Effector memory CD4-positive, alpha-beta T cell (primary cell): ENCODE measurements around the gene NYNRIN.

ENCODE experiments used
- DNase-seq, 3 donors: peaks; one replicate each; pipeline ENCODE4 v3.0.0-alpha.2; 2020
- H3K27ac ChIP-seq: 2 replicates; pipeline ENCODE4 v1.7.0; 2013; ENCODE audit warnings: mild to moderate bottlenecking, low read length, moderate library complexity; ENCODE audit not compliant: insufficient read depth, poor library complexity, severe bottlenecking
- H3K27me3 ChIP-seq: replicated peaks from 2 replicates; pipeline ENCODE4 v1.7.0; 2013; ENCODE audit warnings: mild to moderate bottlenecking, low read length; ENCODE audit not compliant: insufficient read depth, control insufficient read depth, poor library complexity, severe bottlenecking
- H3K36me3 ChIP-seq: 2 replicates; pipeline ENCODE4 v1.7.0; 2013; ENCODE audit warnings: mild to moderate bottlenecking, low read length, moderate library complexity; ENCODE audit not compliant: control insufficient read depth, insufficient read depth
- H3K4me1 ChIP-seq: 2 replicates; pipeline ENCODE4 v1.7.0; 2013; ENCODE audit warnings: low read length, mild to moderate bottlenecking; ENCODE audit not compliant: control insufficient read depth, insufficient read depth, poor library complexity, severe bottlenecking
- H3K4me3 ChIP-seq: 2 replicates; pipeline ENCODE4 v1.7.0; 2013; ENCODE audit warnings: low read length, low read depth, mild to moderate bottlenecking; ENCODE audit not compliant: insufficient read depth, poor library complexity, severe bottlenecking
- H3K9me3 ChIP-seq: 2 replicates; pipeline ENCODE4 v1.7.0; 2013; ENCODE audit warnings: mild to moderate bottlenecking, low read length, moderate library complexity; ENCODE audit not compliant: control insufficient read depth

Gene NYNRIN

DNA sequence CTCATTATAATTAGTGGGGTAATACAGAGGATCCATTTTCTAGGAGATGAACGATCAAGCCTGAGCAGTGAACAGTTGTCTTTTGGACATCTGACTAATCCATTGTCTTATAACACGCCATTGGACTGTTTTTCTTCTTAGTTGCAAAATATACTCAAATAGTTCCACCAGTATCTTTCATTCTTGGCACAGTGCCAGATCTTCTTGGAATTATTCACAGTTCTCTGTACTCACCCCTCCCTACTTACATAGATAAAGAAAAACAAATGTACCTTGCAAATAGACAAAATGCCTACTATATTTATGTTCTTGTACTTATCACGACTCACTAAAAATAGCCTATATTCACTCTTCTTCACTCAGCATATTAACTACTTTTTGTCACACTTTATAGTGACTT, 26.9 kb downstream of the NYNRIN start:
- peaks cover 50% of the 10 kb centered on the region for H3K4me1 ChIP-seq
- no peaks in the 10 kb centered on the region for H3K36me3 ChIP-seq
- H3K4me3 ChIP-seq: no peak overlapping the region
- no peaks in the 10 kb centered on the region for H3K27me3 ChIP-seq
- H3K9me3 ChIP-seq: no peaks in the 10 kb centered on the region
- no peak for DNase-seq
- H3K27ac ChIP-seq: no peak overlapping the region

DNA sequence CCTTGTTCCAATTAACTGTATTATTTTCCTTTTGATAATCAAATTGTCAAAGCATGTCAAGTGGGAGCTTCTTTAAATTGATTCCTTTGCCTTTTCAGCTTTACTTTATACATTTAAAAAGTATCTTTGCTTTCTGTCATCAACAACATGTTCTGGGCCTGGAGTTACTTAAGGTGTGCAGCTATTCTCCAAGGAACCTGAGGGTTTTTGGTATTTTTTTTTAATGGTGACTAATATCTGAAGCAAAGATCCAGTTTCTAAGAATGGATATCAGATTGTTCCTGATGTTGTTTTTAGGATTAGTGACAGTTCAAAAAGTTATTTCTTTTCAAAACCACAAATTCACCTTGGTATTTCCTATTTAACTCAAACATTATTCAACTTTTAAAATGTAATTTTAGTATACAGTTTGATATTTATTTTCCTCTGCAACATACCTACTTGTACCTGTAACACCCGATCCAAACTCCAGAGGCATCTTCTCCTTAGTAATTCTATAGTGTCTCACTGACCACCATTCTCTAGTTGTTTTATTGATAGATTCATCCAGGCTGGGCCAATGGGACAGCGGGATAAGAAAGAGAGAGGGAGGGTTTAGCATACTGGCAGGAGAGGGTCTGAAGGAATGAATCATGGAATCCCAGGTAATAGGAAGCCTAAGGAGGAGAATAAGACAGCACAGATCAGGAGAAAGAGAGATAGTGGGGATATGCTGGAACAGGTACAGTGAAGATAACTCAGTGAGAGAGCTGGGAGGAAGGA, 27.5 kb downstream of the NYNRIN start:
- H3K4me1 ChIP-seq: peaks cover 57% of the 10 kb centered on the region

DNA sequence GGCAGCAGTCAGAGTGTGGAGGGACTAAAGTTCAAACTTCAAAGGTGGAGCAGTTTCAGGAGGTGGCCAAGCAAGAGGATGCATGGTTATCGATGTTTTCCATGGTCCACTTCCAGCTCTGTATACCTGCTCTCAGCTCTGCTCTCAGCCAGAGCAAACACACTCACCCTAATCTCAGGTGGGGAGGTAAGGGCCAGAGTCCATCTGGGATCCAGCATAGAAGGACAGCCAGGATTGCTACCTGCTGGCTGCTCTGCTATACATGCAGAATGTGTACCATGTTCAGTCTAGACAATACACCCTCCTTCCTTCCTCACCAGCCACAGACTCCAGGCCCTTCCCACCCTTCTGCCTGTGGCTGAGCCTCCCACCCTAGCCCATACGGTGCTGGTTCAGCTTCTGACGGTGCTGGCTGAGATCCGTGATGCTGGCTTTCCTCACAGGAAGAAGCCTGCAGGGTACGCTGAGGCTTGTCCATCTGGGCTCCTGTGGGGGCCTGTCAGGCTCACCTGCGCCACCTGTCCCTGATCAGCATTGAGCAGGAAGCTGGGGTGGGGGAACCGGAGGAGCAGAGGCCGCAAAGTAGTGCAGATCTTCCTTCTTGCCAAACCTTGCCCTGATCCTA, 28.2 kb downstream of the NYNRIN start:
- peak overlapping the region; percentile 12 for H3K27ac ChIP-seq
- H3K9me3 ChIP-seq: no peaks in the 10 kb centered on the region
- peaks cover 6% of the 10 kb centered on the region for H3K36me3 ChIP-seq
- H3K4me3 ChIP-seq: no peak overlapping the region
- peak in 2 of 3 donors; percentile 9 to 13 for DNase-seq
- H3K4me1 ChIP-seq: peaks cover 63% of the 10 kb centered on the region
- H3K27me3 ChIP-seq: no peaks in the 10 kb centered on the region

More for the DNA sequence above, 27.5 kb downstream of the NYNRIN start:
- H3K27ac ChIP-seq: no peak overlapping the region
- H3K27me3 ChIP-seq: no peaks in the 10 kb centered on the region
- H3K4me3 ChIP-seq: no peak overlapping the region
- no peak for DNase-seq
- peaks cover 3% of the 10 kb centered on the region for H3K36me3 ChIP-seq
- no peaks in the 10 kb centered on the region for H3K9me3 ChIP-seq

DNA sequence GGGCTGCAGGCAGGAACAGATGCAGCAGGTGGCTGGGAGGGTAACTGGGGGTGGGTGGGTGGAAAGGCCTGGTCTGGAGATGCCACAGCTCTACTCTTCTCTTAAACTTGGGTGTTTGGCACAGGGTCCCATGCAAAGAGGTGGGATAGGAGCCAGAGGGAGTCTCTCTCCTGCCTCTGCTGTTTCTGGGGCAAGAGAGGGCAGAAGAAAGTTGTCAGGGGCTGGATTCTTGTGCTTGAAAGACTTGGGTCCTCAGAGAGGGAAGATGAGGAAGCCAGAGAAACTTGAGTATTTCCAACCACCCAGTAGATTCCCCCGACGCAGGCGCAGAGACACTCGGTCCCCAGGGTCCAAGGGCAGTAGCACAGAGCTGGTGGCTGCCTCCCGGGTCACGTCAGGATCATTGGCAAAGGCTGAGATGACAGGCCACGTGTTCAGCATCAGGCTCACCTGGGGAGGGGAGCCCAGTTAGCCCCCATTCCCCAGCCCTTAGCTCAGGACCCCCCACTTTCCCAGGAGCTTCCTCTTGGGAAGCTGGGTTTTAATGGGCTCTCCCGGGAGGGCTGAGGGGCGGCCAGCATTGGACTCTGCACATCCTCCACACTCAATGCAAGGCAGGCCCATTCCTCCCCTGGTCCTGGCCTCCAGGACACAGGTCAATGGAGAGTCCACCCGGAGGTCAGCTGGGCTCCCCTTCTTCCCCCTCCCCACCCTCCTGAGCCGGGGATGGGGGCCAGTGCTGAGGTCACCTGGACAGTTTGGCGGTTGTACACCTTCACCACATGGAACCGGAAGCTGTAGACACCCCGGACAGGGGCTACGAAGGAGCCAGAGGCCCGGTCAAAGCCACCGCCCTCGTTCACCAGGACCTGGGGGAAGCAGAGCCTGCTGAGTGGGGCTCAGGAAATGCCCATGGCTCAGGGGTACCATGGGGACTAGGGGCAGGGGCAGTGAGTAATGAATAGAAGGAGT, 29.0 kb downstream of the NYNRIN start:
- Histone ChIP-seq H3K4me1 (peaks cover 57% of the 10 kb centered on the region), H3K36me3 (peaks cover 14% of the 10 kb centered on the region), H3K4me3 (no peak overlapping the region), H3K27ac (no peak overlapping the region), H3K27me3 (no peaks in the 10 kb centered on the region), H3K9me3 (no peaks in the 10 kb centered on the region)
- DNase-seq: no peak

DNA sequence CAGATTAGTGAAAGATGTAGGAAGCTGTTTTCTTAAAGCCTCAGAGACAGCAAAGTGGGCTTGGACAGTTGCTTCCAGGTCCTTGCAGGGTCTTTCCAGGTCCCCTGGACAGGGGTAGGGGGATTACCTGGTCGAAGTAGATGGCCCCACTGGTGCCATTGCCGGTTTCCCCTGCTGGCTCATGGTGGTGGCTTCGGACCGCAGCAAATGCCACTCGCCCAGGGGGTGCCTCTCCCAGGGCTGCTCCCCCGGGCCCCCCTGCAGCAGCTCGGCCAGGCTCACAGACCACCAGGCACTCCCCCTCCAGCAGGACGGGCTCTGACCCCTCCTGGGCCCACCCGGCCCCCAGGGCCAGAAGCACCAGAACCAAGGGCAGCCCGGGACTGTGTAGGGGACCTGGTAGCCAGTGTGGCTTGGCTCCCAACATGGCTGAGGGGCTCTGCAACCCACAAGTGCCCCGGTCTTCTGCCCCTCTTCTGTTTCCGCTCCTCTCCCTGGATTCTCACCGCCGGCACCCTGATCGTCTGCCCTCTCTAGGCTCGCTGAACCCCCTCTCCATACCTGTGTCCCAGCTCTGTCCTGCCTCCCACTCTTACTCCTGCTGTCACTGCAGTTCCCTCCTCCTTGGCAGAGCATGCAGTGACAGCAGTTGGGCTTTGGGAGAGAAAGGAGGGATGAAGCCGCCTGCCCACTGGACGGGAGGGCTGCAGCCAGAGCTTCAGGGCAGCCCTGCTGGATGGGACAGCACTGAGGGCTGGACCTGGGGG, 30.0 kb downstream of the NYNRIN start:
- no peak overlapping the region for H3K4me3 ChIP-seq
- H3K27me3 ChIP-seq: no peaks in the 10 kb centered on the region
- peaks cover 24% of the 10 kb centered on the region for H3K36me3 ChIP-seq
- no peak for DNase-seq
- H3K4me1 ChIP-seq: peaks cover 51% of the 10 kb centered on the region
- H3K27ac ChIP-seq: peak overlapping the region; percentile 98
- no peaks in the 10 kb centered on the region for H3K9me3 ChIP-seq

DNA sequence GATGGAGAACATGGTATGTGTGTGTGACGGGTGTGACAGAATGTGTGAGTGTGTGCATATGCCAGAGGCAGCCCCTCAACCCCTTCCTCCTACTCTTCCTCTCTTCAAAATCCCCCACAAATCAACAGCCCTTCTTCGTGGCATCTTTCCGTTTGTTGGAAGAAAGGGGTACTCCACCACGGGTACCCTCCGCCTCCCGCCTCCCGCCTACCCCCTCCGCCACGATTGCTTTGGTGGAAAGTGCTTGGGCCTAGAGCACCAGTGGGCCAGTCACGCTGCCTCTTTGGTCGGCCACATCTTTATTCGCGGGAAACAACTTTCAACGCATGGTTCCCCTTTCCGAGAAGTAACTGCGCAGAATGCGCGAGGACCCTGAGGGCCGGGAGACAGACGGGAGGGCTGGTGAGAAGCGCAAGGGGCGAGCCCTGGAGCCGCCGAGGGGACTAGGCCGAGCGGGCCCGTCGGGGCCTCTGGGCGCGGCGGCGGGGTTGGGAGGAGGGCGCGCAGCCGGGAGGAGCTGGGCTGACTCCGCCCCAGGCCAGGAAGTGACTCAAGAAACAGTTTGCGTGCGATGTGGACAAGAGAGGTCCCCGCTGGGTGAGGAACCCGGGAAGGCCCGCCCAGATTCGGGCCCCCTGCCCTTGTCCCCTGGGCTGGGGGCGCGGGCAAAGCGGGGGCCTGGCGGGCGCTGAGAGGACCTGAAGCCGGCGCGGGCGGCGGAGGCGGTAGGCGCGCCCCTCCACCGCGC, 30.8 kb downstream of the NYNRIN start, which contains the start of the genes CBLN3 and KHNYN:
CBLN3 (minus strand) TSS at position 274 of the 748 bp plus-strand sequence. CDS start 614 bp downstream, outside the sequence.
KHNYN (plus strand) TSS at position 560 of the 748 bp plus-strand sequence. CDS start 777 bp downstream, outside the sequence.
- Histone ChIP-seq H3K36me3 (peaks cover 27% of the 10 kb centered on the region), H3K4me3 (peak within 1 kb of the TSS; percentile 94), H3K27ac (peak within 1 kb of the TSS; percentile 98), H3K27me3 (no peaks in the 10 kb centered on the region), H3K4me1 (peaks cover 51% of the 10 kb centered on the region), H3K9me3 (no peaks in the 10 kb centered on the region)
- DNase-seq: peak; percentile 74 to 79 (median 76)

DNA sequence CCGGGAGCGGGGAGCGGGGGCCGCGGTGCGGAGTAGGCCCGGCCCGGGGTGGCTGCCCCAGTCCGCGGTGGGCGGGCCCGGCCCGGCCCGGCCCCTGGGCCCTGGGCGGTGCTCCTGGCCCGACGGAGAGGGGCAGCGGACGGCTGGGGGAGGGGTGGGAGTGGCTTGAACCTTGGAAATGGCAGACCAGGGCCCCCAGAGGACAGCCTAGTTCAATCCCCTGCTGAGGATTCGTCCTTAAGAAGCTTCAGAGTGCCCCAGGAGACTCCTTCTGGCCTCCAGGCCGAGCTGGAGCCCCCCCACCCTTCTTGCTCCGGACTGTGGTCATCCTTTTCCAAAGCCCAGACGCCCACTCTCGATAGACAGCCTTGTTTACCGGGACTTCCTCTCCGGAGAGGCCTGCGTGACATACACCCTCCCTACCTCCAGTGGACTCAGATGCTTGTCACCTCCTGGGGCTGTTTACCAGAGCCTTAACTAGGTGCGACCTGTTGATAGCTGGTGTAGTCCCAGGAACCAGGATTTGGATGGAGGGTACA, 31.4 kb downstream of the NYNRIN start:
- peak overlapping the region; percentile 98 for H3K27ac ChIP-seq
- DNase-seq: peak in 1 of 3 donors; percentile 20
- H3K36me3 ChIP-seq: peaks cover 27% of the 10 kb centered on the region
- no peaks in the 10 kb centered on the region for H3K9me3 ChIP-seq
- no peaks in the 10 kb centered on the region for H3K27me3 ChIP-seq
- H3K4me1 ChIP-seq: peaks cover 51% of the 10 kb centered on the region
- peak overlapping the region; percentile 94 for H3K4me3 ChIP-seq

DNA sequence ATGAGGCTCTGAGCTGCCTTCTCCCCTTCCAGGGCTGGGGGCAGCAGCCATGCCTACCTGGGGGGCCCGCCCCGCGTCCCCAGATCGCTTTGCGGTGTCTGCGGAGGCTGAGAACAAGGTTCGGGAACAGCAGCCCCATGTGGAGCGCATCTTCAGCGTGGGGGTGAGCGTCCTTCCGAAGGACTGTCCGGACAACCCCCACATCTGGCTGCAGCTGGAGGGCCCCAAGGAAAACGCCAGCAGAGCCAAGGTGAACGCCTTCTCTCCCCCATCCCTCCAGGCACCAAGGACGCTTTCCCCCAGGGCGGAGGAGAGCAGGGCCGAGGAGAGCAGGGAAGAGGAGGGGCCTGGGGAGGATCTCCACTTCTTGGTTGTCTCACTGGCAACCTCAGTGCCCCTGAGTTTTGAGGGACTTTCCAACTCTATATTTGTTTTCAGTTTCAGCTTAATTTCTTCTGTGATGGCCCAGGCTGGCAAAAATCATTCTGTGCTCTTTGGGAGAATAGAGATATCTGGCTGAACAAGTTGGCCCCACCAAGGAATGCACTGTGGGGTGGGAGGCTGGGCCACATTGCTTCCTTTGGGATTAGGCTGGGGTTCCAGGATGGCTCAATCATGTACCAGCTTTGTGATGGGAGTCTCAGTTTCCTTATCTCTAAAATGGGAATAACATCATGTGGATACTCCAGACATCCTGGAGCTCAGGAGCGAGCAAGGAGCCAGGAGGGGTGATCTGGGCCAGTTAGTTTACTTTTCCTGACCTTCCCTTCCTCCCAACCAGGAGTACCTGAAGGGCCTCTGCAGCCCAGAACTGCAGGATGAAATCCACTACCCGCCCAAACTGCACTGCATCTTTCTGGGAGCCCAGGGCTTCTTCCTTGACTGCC, 32.1 kb downstream of the NYNRIN start:
- peak overlapping the region; percentile 94 for H3K4me3 ChIP-seq
- no peaks in the 10 kb centered on the region for H3K27me3 ChIP-seq
- peaks cover 47% of the 10 kb centered on the region for H3K4me1 ChIP-seq
- H3K9me3 ChIP-seq: no peaks in the 10 kb centered on the region
- DNase-seq: peak; percentile 36 to 55 (median 40)
- peak overlapping the region; percentile 98 for H3K27ac ChIP-seq
- H3K36me3 ChIP-seq: peaks cover 28% of the 10 kb centered on the region
